Activated CD4-positive, alpha-beta T cell treated with anti-CD3 and anti-CD28 coated beads for 4 hours (primary cell): ENCODE results near the gene CPNE4.
A peak's percentile ranks its signal among the peaks of the same experiment; 100 is the strongest.

Source experiments
- DNase-seq, 2 donors: peaks; one replicate each; pipeline ENCODE4 v3.0.0-alpha.2; 2020

CPNE4 gene

GRCh38 chr3:131795390-131796090, 239.3 kb downstream of the CPNE4 start:
- no peak for DNase-seq

DNA sequence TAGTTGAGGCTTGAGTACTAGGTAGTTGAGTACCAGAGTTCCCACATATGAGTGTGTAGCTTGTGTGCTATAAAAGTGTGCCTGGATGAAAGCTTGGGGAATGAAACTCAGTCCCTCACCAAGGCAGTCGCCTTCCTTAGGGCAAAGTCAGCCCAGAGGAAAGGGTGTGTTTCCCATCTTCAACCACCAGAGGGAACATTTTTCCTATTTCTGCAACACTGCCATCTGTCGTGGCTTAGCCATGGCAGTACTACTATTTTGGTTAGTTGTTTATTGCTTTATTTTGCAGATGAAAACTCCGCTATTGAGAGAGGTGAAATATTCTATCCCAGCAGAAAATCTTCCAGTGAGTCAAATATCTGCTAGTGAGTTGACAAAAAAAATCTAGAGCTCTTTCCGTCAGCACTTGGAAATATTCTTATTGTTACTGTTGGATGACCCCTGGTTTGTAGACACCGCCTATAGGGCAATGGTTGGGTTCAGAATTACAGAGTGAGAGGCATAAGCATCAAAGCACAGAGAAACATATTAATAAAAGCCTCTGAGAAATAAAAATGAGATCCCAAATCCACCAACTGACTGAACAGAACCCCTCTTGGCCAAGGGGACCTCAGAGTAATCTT, 239.9 kb downstream of the CPNE4 start:
- peak in 1 of 2 donors; percentile 4 for DNase-seq

- no peak for DNase-seq
Measured at GRCh38 chr3:131793870-131794269, 240.9 kb downstream of the CPNE4 start.

GRCh38 chr3:131789188-131789587, 245.6 kb downstream of the CPNE4 start:
- no peak for DNase-seq

GRCh38 chr3:131786386-131786785, 248.4 kb downstream of the CPNE4 start:
- DNase-seq: no peak

- no peak for DNase-seq
Measured at GRCh38 chr3:131782751-131783150, 252.1 kb downstream of the CPNE4 start.

DNA sequence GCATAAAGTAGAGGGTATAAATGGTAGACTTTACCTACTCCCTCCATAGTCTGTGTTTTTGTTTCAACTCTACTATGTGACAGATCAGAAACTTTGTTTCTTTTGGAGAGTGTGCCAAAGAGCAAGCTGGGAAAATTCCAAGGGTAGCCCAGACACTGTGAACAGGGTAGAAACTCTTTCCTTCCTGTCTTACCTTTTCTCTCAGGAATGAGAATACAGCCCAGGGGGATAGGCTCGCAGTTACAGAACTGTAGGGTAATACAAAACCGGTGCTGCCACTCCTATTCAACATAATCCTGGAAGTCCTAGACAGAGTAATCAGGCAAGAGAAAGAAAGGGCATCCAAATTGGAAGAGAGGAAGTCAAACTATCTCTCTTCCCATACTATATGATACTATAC, 256.3 kb downstream of the CPNE4 start:
- DNase-seq: no peak

DNA sequence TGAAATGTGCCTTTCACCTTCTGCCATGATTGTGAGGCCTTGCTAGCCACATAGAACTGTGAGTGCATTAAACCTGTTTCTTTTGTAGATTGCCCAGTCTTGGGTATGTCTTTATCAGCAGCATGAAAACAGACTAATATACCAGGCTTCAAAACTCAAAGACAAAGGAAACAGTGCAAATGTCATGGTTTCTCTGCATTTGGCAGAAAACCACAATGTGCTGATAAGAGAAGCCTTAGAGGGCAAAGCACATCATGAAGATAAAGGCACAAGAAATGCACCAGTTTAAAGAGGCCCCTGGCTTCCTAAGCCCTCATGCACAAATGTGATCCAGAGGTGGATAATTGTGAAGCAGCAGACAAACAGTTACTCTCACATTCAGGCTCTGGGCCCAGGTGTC, 259.2 kb downstream of the CPNE4 start:
- no peak for DNase-seq

DNA sequence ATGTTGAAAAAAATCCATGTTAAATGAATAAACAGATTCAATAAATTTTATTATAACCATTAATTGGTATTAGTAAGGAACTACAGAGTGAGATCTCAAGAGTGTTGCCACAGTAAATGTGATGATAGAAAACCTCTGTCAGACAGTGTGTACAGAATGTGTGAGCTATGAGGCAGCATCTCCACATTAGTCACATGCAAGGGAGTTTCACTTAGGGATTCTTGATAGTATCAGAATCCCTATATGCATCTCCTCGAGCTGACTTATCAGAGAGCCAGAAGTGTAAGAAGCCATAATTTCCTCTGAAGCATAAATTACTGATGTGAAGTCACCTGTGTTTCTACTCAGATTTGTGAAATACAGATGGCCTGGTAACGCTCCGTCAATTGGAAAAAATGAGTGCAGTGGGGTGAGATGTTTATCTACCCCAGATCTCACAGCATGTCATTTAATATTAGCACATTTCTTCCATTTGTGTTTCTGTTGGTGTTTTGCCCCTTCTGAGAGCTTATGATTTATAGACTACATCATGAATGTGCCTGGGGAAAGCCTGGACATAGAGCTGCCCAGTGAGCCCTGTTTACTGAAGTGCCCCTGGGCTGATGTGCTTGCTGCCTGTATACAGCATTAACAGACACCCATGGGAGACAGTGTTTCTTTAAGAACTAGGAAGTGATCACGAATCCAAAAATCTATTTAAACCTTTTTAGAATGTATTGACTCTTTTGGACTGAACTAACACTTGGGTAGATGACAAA, 262.4 kb downstream of the CPNE4 start:
- DNase-seq: no peak

- no peak for DNase-seq
Measured at GRCh38 chr3:131762981-131763564, 271.7 kb downstream of the CPNE4 start.

- no peak for DNase-seq
Measured at GRCh38 chr3:131756405-131756804, 278.4 kb downstream of the CPNE4 start.

DNA sequence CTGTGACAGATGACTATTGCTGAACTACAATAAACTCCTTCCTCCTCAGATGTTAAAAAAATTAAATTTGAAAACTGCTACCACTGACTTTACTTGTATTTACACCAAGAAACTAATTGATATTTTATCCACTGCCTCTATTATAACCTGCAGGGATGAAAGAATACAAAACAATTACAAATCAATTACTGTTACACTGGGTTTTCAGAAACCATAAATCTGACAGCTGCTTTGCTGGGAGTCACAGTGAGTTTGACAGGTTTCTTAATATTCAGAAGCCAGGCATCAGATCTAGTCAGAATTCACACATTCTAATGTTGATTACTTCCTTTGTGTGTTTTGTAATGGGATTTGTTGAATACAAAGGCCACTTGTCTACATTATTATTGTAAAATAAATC, 279.4 kb downstream of the CPNE4 start:
- DNase-seq: no peak

GRCh38 chr3:131750256-131750655, 284.6 kb downstream of the CPNE4 start:
- DNase-seq: no peak

DNA sequence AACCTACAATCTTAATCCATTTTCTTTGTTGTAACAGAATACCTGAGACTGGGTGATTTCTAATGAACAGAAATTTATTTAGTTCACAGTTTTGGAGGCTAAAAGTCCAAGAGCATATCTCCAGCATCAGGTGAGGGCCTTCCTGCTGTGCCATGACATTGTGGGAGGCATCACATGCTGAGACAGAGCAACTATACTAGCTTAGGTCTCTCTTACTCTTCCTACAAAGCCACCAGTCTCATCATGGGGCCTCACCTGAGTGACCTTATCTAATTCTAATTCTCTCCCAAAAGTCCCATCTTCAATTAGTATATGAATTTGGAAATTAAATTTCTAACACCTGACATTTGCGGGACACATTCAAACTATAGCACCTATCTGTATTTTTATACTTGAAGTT, 285.0 kb downstream of the CPNE4 start:
- DNase-seq: no peak

DNA sequence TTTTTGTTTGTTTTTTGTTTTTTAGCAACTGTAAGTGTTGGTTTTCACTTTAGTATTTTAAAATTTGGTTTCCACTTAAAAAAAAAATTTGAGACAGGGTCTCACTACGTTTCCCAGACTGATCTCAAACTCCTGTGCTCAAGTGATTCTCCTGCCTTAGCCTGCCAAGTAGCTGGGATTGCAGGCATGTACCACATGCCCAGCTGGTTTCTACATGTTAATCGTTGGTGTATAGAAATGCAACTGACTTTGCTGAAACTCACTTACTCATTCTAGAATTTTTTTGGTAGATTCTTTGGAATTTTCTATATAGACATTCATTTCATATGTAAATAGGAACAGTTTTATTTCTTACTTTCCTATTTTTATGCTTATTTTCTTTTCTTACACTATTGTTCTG, 287.3 kb downstream of the CPNE4 start:
- no peak for DNase-seq

GRCh38 chr3:131744765-131745164, 290.0 kb downstream of the CPNE4 start:
- no peak for DNase-seq

GRCh38 chr3:131743126-131743525, 291.7 kb downstream of the CPNE4 start:
- no peak for DNase-seq

DNA sequence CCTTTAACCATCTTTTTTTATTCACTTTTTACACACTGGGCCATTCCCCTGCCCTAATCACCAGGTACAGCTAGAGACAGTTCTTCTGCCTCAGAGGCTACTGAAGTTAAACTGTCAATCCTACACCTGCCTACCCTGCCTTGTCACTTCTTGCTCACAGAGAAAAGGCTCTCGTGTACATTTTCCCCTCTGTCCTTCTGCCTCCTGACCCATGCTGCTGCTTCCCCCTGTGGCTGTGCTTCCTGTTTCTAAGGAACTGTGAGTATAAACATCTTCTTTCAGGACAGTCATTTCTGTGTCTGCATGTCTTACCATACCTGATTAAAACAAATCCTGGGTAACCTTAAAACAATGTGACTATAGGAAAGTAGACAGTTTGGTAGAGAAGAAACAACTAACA, 295.6 kb downstream of the CPNE4 start:
- DNase-seq: no peak

GRCh38 chr3:131738095-131738494, 296.7 kb downstream of the CPNE4 start:
- no peak for DNase-seq

DNA sequence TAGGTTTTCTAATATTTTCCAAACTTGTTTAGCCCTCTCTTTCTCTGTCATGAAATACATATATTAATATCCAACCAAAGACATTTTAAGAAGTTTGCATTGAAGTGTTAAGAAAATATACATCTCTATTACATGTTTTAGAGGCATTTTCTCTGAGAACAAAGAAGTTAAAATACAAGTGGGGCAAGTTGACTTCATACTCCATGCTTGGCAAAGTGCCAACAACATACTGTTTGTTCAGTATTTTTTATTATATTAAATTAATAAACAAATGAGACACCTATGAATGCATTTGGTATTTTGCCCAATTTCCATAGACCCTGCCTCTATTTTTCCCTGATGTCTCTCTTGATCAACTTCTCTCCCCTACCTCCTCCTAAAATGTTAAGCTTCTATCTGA, 299.3 kb downstream of the CPNE4 start:
- no peak for DNase-seq

DNA sequence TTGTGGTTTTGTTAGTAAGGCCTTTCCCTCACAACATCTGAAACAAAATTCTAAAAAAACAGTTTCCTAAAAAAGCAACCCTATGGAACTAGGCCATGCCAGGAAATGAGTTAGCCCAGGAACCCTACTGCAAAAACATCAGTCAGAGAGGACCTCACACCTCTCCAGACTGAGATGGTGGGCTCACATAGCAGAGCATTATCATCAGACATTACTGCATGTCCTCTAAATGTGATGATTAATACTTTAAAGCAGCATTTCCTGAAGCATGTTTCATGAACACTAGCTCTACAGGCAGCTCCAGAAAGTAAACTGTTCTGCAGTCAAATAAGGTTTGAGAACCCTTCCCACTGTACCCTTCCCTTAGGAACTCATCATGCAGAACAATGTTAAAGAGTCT, 299.7 kb downstream of the CPNE4 start:
- no peak for DNase-seq

- no peak for DNase-seq
Measured at GRCh38 chr3:131733086-131733841, 301.6 kb downstream of the CPNE4 start.

GRCh38 chr3:131731709-131732108, 303.1 kb downstream of the CPNE4 start:
- DNase-seq: no peak
